Liver (tissue), 9 donors: Measurements from ENCODE around the gene AP1S3. TPM values are rescaled to one million over a fixed set of nuclear protein-coding genes. Genes with fewer than 3 reads are reported as not detected.

Experiments used
- DNase-seq: peaks from one replicate; pipeline ENCODE4 v3.0.0-alpha.2; 2017; ENCODE audit warnings: low spot score
- H3K27ac ChIP-seq, 2 donors: one replicate each; pipeline ENCODE4 v1.7.0; 2013; ENCODE audit warnings: inconsistent platforms in 2 of 2, low read length in 2 of 2, control low read depth in 1 of 2, low read depth in 1 of 2, mild to moderate bottlenecking in 1 of 2
- H3K27me3 ChIP-seq, 4 donors: one replicate each; pipeline versions ENCODE4 v1.6.1 to v1.7.0; 2013; ENCODE audit warnings: low read length in 3 of 4, inconsistent platforms in 1 of 4, mild to moderate bottlenecking in 1 of 4, moderate library complexity in 1 of 4; ENCODE audit not compliant: control insufficient read depth in 4 of 4, insufficient read depth in 4 of 4
- H3K36me3 ChIP-seq, 4 donors: one replicate each; pipeline versions ENCODE4 v1.6.1 to v1.7.0; 2013; ENCODE audit warnings: low read length in 3 of 4, mild to moderate bottlenecking in 3 of 4, low read depth in 1 of 4, moderate library complexity in 1 of 4; ENCODE audit not compliant: control insufficient read depth in 4 of 4, insufficient read depth in 3 of 4
- H3K4me1 ChIP-seq, 4 donors: one replicate each; pipeline versions ENCODE4 v1.6.1 to v1.7.0; 2013; ENCODE audit warnings: low read length in 3 of 4, mild to moderate bottlenecking in 3 of 4, moderate library complexity in 1 of 4; ENCODE audit not compliant: control insufficient read depth in 4 of 4, insufficient read depth in 4 of 4
- H3K4me3 ChIP-seq, 3 donors: one replicate each; pipeline versions ENCODE4 v1.6.1 to v1.7.0; 2013; ENCODE audit warnings: low read length in 3 of 3, control low read depth in 1 of 3, low read depth in 1 of 3, mild to moderate bottlenecking in 1 of 3
- H3K9ac ChIP-seq, 2 donors: one replicate each; pipeline ENCODE4 v1.7.0; 2013; ENCODE audit warnings: low read length in 2 of 2, mild to moderate bottlenecking in 2 of 2, moderate library complexity in 2 of 2, control low read depth in 1 of 2, low read depth in 1 of 2
- H3K9me3 ChIP-seq, 4 donors: one replicate each; pipeline versions ENCODE4 v1.6.1 to v1.7.0; 2013; ENCODE audit warnings: low read length in 3 of 4; ENCODE audit not compliant: control insufficient read depth in 4 of 4
- CTCF ChIP-seq: fragments of 150-350 bp; IDR thresholded peaks from 2 replicates; pipeline ENCODE4 v1.5.1; 2017; ENCODE audit warnings: improper control_type of control experiment, low read depth, low read length; ENCODE audit not compliant: missing input control
- EGR1 ChIP-seq, 2 donors: IDR thresholded peaks; 2 replicates each; pipeline ENCODE4 v1.6.1; 2016 to 2018; ENCODE audit warnings: antibody characterized with exemption in 2 of 2, low read depth in 2 of 2
- GABPA ChIP-seq, 2 donors: IDR thresholded peaks in 1 of 2; conservative IDR thresholded peaks in 1 of 2; 2 replicates each; pipeline ENCODE4 v1.6.1; 2016; ENCODE audit warnings: antibody characterized with exemption in 2 of 2, mild to moderate bottlenecking in 1 of 2, moderate library complexity in 1 of 2
- HNF4A ChIP-seq, 2 donors: conservative IDR thresholded peaks; 2 replicates each; pipeline ENCODE4 v1.6.1; 2016; ENCODE audit warnings: antibody characterized with exemption in 2 of 2, mild to moderate bottlenecking in 2 of 2
- HNF4G ChIP-seq: IDR thresholded peaks from 2 replicates; pipeline ENCODE4 v1.6.1; 2016; ENCODE audit warnings: antibody characterized with exemption
- JUND ChIP-seq, 2 donors: IDR thresholded peaks; 2 replicates each; pipeline ENCODE4 v1.6.1; 2016; ENCODE audit warnings: antibody characterized with exemption in 2 of 2
- MAX ChIP-seq: IDR thresholded peaks from 2 replicates; pipeline ENCODE4 v1.6.1; 2016; ENCODE audit warnings: antibody characterized with exemption
- NR2F2 ChIP-seq: IDR thresholded peaks from 2 replicates; pipeline ENCODE4 v1.6.1; 2016; ENCODE audit warnings: antibody characterized with exemption
- RAD21 ChIP-seq, 2 donors: IDR thresholded peaks; 2 replicates each; pipeline ENCODE4 v1.6.1; 2016; ENCODE audit warnings: antibody characterized with exemption in 2 of 2, mild to moderate bottlenecking in 2 of 2
- REST ChIP-seq: IDR thresholded peaks from 2 replicates; pipeline ENCODE4 v1.6.1; 2016; ENCODE audit warnings: antibody characterized with exemption, mild to moderate bottlenecking
- RXRA ChIP-seq, 2 donors: IDR thresholded peaks; 2 replicates each; pipeline ENCODE4 v1.6.1; 2017 to 2018; ENCODE audit warnings: antibody characterized with exemption in 2 of 2, mild to moderate bottlenecking in 1 of 2
- SP1 ChIP-seq: IDR thresholded peaks from 2 replicates; pipeline ENCODE4 v1.6.1; 2018; ENCODE audit warnings: antibody characterized with exemption, mild to moderate bottlenecking
- TAF1 ChIP-seq: conservative IDR thresholded peaks from 2 replicates; pipeline ENCODE4 v1.6.1; 2016; ENCODE audit warnings: antibody characterized with exemption, mild to moderate bottlenecking
- YY1 ChIP-seq: IDR thresholded peaks from 2 replicates; pipeline ENCODE4 v1.6.1; 2016; ENCODE audit warnings: antibody characterized with exemption, mild to moderate bottlenecking
- WGBS: extraction: QIAGEN DNeasy Blood & Tissue Kit; methylation state at CpG from one replicate; pipeline ENCODE4 v1.1.7; 2013; 5-methylcytosine and 5-hydroxymethylcytosine counted together
- polyA plus RNA-seq, 2 donors: library from polyadenylated mRNA; stranded (reverse) in 1 of 2; unstranded in 1 of 2; fragments of 200-250 nt in 1 of 2; fragments of >200 nt in 1 of 2; fragmentation: Nextera tagmentation in 1 of 2; extraction: Ambion mirVana in 1 of 2; gene quantifications; one replicate each; pipeline versions ENCODE4 v1.2.1 to v1.2.3, GENCODE V29; 2013 to 2015
- total RNA-seq, 2 donors: library from RNA; depleted of rRNA; stranded (reverse); fragments of >200 nt; gene quantifications; one replicate each; pipeline ENCODE4 v1.2.3, GENCODE V29; 2014
- TF ChIP-seq, protein P1 (sequence below): IDR thresholded peaks from 2 replicates; pipeline ENCODE4 v1.6.1; 2016; ENCODE audit warnings: antibody characterized with exemption
- TF ChIP-seq, protein P2 (sequence below): IDR thresholded peaks from 2 replicates; pipeline ENCODE4 v1.6.1; 2016; ENCODE audit warnings: antibody characterized with exemption
- donor health status: healthy.
- donor health status: healthy.
- donor health status: healthy.
- donor health status: healthy.
- donor health status: healthy.

Gene AP1S3
- total and polyA plus RNA-seq, 4 donors = 1.1 to 3.8 (median 2.4) TPM

DNA sequence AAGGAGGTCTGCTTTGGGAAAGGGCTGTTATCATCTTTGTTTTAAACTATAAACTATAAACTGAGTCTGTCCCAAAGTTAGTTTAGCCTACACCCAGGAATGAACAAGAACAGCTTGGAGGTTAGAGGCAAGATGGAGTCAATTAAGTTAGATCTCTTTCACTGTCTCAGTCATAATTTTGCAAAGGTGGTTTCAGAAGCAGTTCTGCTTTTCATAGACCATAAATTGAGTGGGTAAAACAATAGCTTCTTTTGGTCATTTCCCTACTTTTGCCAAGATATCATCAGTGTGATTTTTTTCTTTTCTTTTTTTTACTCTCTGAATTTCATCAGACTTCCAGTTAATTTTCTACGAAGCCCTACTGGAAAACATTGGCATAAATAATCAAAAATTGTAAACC lies 117.0 kb downstream of the AP1S3 start:
- H3K27me3 ChIP-seq = no peaks in the 10 kb centered on the region
- no peak overlapping the region for H3K9ac ChIP-seq
- H3K4me1 ChIP-seq = no peaks in the 10 kb centered on the region
- H3K9me3 ChIP-seq = peaks cover 0 to 4% (median 1%) of the 10 kb centered on the region in 4 donors
- H3K27ac ChIP-seq = no peak overlapping the region
- 72% methylated on average over 1 of the region's 1 CpG for WGBS
- no peak overlapping the region for H3K4me3 ChIP-seq
- H3K36me3 ChIP-seq = no peaks in the 10 kb centered on the region
- no peak for DNase-seq
- TF ChIP-seq JUND (IDR thresholded peaks at IDR 0.05) = no peak
- TF ChIP-seq, protein P1, sequence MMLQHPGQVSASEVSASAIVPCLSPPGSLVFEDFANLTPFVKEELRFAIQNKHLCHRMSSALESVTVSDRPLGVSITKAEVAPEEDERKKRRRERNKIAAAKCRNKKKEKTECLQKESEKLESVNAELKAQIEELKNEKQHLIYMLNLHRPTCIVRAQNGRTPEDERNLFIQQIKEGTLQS = no peak
- no peak for TF ChIP-seq YY1
- no peak for TF ChIP-seq NR2F2
- no peak for TF ChIP-seq RAD21 (IDR thresholded peaks at IDR 0.05)
- TF ChIP-seq RXRA (IDR thresholded peaks at IDR 0.05) = no peak
- no peak for TF ChIP-seq HNF4G
- TF ChIP-seq, protein P2, sequence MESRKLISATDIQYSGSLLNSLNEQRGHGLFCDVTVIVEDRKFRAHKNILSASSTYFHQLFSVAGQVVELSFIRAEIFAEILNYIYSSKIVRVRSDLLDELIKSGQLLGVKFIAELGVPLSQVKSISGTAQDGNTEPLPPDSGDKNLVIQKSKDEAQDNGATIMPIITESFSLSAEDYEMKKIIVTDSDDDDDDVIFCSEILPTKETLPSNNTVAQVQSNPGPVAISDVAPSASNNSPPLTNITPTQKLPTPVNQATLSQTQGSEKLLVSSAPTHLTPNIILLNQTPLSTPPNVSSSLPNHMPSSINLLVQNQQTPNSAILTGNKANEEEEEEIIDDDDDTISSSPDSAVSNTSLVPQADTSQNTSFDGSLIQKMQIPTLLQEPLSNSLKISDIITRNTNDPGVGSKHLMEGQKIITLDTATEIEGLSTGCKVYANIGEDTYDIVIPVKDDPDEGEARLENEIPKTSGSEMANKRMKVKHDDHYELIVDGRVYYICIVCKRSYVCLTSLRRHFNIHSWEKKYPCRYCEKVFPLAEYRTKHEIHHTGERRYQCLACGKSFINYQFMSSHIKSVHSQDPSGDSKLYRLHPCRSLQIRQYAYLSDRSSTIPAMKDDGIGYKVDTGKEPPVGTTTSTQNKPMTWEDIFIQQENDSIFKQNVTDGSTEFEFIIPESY = no peak
- TF ChIP-seq HNF4A (conservative IDR thresholded peaks at IDR 0.05) = no peak
- TF ChIP-seq SP1 = no peak
- TF ChIP-seq GABPA (IDR thresholded peaks at IDR 0.05 in 1 of 2, conservative IDR thresholded peaks at IDR 0.05 in 1 of 2) = no peak
- no peak for TF ChIP-seq CTCF
- TF ChIP-seq TAF1 = no peak
- no peak for TF ChIP-seq MAX
- no peak for TF ChIP-seq REST

- Histone ChIP-seq H3K9ac (no peak overlapping the region), H3K4me3 (no peak overlapping the region), H3K4me1 (peaks cover 3 to 13% (median 8%) of the 10 kb centered on the region in 4 donors), H3K27me3 (no peaks in the 10 kb centered on the region), H3K9me3 (peaks cover 0 to 4% (median 1%) of the 10 kb centered on the region in 4 donors), H3K27ac (no peak overlapping the region), H3K36me3 (no peaks in the 10 kb centered on the region)
- no peak for DNase-seq
- TF ChIP-seq, protein P2 = no peak
- no peak for TF ChIP-seq NR2F2
- no peak for TF ChIP-seq RXRA (IDR thresholded peaks at IDR 0.05)
- no peak for TF ChIP-seq EGR1 (IDR thresholded peaks at IDR 0.05; ENCODE audit: low read depth in 2 of 2)
- no peak for TF ChIP-seq GABPA (IDR thresholded peaks at IDR 0.05 in 1 of 2, conservative IDR thresholded peaks at IDR 0.05 in 1 of 2)
- no peak for TF ChIP-seq TAF1
- TF ChIP-seq YY1 = no peak
- TF ChIP-seq MAX = no peak
Observed at GRCh38 chr2:223712642-223713041, 124.7 kb downstream of the AP1S3 start.
